HTERT RPE-1 (cell line): ENCODE measurements around the gene PMPCB.

Source experiments
- in situ Hi-C: fragments of 300-500 bp; cut with MboI; formaldehyde crosslinking; loops from 4 replicates; pipeline ENCODE4 v1.14.3; 2020; ENCODE audit warnings: low sequenced_read_pairs

PMPCB gene

GRCh38 chr7:103325744-103326143 lies 28.5 kb downstream of the PMPCB start:
- in situ Hi-C loops, result no loop called here

GRCh38 chr7:103336761-103337160 lies 39.5 kb downstream of the PMPCB start:
- in situ Hi-C loops, result no loop called here

- in situ Hi-C loops, result no loop called here
These were observed 41.6 kb downstream of the PMPCB start for GRCh38 chr7:103338864-103339263.

- in situ Hi-C loops, result no loop called here
These were observed 44.2 kb downstream of the PMPCB start for GRCh38 chr7:103341466-103341865.

- in situ Hi-C loops, result no loop called here
These were observed 46.1 kb downstream of the PMPCB start for GRCh38 chr7:103343332-103343731.

GRCh38 chr7:103343758-103344452 lies 46.7 kb downstream of the PMPCB start:
- in situ Hi-C loops, result no loop called here

GRCh38 chr7:103344453-103345149 lies 47.4 kb downstream of the PMPCB start, which contains the start of gene DNAJC2:
Gene DNAJC2 (minus strand): TSS chr7:103344767. CDS start chr7:103344622, 145 bp downstream.
- in situ Hi-C loops, result no loop called here

GRCh38 chr7:103346396-103346795 lies 49.2 kb downstream of the PMPCB start:
- in situ Hi-C loops, result no loop called here

- in situ Hi-C loops, result no loop called here
These were observed 50.5 kb downstream of the PMPCB start, which contains the start of gene PSMC2 for GRCh38 chr7:103347507-103348267. Gene PSMC2 (plus strand): TSS chr7:103347643. CDS start chr7:103347712, 69 bp downstream.

GRCh38 chr7:103348452-103348851 lies 51.2 kb downstream of the PMPCB start:
- in situ Hi-C loops, result no loop called here

GRCh38 chr7:103348959-103349358 lies 51.7 kb downstream of the PMPCB start:
- in situ Hi-C loops, result no loop called here

GRCh38 chr7:103349805-103350204 lies 52.6 kb downstream of the PMPCB start:
- in situ Hi-C loops, result no loop called here
